Neural cell (in vitro differentiated cells): Measurements from ENCODE around the gene ZNF17.

Experiments
- CTCF ChIP-seq: fragments of 450-650 bp; IDR thresholded peaks from 2 replicates; pipeline ENCODE4 v1.5.1; 2014; ENCODE audit warnings: antibody characterized with exemption, mild to moderate bottlenecking, moderate library complexity; ENCODE audit not compliant: poor library complexity, severe bottlenecking
- EP300 ChIP-seq: fragments of 450-650 bp; conservative IDR thresholded peaks from 2 replicates; pipeline ENCODE4 v1.6.1; 2014; ENCODE audit warnings: antibody characterized with exemption, mild to moderate bottlenecking, moderate library complexity; ENCODE audit not compliant: poor library complexity, severe bottlenecking

DNA sequence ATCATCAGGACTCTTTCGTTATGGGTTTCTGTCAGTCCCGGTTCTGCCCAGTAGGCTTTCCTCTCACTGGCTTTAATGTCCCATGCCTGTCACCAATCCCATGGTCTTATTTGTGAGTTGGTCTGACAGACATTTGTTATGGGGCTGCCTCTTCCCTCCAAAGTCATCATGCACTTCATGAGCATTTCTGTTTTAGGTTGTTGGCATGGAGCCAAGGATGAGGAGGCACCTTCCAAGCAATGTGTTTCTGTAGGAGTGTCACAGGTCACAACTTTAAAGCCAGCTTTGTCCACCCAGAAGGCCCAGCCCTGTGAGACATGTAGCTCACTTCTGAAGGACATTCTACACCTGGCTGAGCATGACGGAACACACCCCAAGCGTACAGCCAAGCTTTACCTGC lies 8.5 kb downstream of the ZNF17 start:
- TF ChIP-seq CTCF (no peak), EP300 (no peak)
